GM19025 (cell line): ENCODE measurements around the gene OR2H1.

ENCODE experiments used
- ATAC-seq: cut with Tn5 transposase; IDR thresholded peaks from one replicate; pipeline ENCODE4 v1.9.1; 2021; ENCODE audit warnings: mild to moderate bottlenecking, low read depth, moderate library complexity; ENCODE audit not compliant: unreplicated experiment

OR2H1 gene

GRCh38 chr6:29479560-29479959 lies 22.6 kb downstream of the OR2H1 start:
- no peak for ATAC-seq

- ATAC-seq = no peak
These were observed 26.2 kb downstream of the OR2H1 start for GRCh38 chr6:29483186-29483585.

- no peak for ATAC-seq
These were observed 26.8 kb downstream of the OR2H1 start for GRCh38 chr6:29483735-29484134.

GRCh38 chr6:29486577-29486976 lies 29.6 kb downstream of the OR2H1 start:
- no peak for ATAC-seq

DNA sequence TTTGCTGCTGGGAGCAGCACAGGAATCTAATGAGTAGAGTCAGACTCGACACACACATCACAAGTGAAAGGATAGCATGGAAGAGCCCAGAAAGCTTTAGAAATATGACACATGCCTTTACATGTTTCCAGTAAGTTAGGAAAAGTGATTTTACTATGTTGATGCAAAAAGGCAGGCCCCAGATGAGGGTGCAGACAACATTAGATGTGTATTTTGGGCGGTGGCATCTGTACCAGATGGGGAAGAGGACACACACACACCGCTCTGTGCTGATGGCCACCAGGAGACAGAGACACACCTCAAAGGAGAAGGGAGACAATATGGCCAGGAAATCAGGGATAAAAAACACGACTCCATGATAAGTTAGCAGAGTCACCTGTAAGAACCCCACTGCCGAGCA lies 30.2 kb downstream of the OR2H1 start:
- ATAC-seq = no peak

GRCh38 chr6:29487660-29488059 lies 30.7 kb downstream of the OR2H1 start, which contains the start of gene MAS1L:
Gene MAS1L (minus strand): TSS chr6:29487956. CDS start chr6:29487902, 54 bp downstream.
- ATAC-seq = no peak

GRCh38 chr6:29488874-29489273 lies 31.9 kb downstream of the OR2H1 start:
- ATAC-seq = no peak

GRCh38 chr6:29489286-29489685 lies 32.3 kb downstream of the OR2H1 start:
- no peak for ATAC-seq

- ATAC-seq = no peak
These were observed 33.1 kb downstream of the OR2H1 start for GRCh38 chr6:29490055-29490454.

DNA sequence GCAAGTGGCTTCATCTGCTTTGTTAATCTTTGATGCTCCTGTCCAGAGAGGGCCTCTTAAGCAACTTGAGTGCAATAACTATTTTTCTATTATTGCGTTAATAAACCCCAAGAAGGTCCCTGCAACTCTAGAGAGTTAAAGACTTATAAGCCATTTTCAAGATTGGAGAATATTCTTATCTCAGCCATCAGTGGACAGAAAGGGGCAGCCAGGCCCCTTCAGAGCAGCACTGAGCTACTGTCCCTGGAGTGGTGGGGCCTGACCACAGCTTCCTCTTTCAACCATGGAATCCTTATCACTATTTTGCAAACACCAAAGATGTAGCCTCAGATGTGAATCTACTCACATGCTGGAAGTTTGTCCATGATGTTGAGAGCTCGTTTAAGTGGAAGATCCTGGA lies 33.6 kb downstream of the OR2H1 start:
- ATAC-seq = no peak

GRCh38 chr6:29491574-29491973 lies 34.6 kb downstream of the OR2H1 start:
- ATAC-seq = no peak

DNA sequence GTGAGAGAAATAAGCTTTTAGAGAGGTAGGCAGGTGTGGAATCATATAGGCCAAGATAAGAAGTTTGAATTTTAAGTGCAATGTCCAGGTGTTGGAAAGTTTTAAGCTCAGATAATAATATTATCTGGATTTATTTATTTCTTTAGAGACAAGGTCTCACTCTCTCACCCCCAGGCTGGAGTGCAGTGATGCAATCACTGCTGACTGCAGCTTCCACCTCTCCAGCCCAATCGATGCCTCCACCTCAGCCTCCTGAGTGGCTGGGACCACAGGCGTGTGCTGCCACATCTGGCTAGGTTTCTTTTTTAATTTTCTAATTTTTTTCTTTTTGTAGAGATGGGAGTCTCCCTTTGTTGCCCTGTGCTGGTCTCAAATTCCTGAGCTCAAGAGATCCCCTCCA lies 36.3 kb downstream of the OR2H1 start:
- no peak for ATAC-seq

GRCh38 chr6:29494131-29494530 lies 37.2 kb downstream of the OR2H1 start:
- no peak for ATAC-seq

DNA sequence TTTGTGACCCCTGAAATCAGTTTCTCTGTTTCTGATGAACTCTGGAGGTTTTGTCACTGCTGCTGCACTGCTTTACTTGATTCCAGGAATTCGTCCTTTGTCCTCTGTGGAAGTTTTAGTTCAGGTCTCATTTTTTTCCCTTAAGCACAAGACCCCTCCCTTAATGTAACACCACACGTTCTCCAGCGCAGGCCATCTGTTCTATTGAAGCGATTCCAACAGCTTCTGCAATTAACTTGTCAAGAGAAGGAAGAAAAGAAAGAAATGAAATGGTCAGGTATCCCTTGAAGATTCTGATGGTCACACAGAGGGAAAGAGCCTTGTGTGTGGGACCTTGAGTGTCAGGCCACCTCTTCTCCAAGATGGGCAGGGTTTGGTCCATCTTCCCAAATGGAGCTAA lies 38.6 kb downstream of the OR2H1 start:
- ATAC-seq = no peak

DNA sequence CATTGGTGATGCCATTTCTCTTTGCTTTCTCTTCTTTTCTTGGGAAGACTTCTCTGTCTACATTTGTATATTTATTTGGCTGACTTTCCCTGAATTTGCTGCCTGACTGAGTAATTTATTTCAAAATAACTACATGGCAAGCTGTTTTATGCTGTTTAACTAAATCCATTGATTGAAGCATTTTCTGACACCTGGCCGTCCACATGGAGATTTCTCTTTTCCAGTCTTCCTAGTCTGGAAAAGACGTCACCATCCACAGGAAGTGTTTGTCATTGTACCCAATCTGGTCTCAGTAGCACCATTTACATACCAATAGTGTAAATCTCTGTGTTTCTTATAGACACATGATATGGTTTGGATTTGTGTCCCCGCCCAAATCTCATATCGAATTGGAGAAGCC lies 40.0 kb downstream of the OR2H1 start:
- ATAC-seq = no peak

DNA sequence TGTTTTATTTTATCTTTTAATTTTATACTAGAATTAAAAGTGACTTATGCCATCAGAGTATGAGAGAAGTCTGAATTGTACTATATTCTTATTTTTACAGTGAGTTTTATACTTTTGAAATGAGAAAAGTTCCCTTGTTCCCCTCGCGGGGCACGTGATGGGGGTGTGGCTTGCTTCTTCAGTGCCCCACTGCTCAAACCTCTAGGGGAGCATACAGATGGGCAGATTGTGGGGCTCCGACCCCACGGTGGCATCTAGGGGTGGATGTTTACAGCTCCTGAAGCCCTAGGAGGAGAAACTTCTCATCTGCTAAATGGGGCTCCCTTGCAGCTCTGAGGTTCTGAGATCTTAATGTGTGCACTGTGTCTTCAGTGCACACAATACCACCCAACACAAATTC lies 42.7 kb downstream of the OR2H1 start:
- ATAC-seq = no peak

- ATAC-seq = no peak
These were observed 43.6 kb downstream of the OR2H1 start for GRCh38 chr6:29500594-29500993.

DNA sequence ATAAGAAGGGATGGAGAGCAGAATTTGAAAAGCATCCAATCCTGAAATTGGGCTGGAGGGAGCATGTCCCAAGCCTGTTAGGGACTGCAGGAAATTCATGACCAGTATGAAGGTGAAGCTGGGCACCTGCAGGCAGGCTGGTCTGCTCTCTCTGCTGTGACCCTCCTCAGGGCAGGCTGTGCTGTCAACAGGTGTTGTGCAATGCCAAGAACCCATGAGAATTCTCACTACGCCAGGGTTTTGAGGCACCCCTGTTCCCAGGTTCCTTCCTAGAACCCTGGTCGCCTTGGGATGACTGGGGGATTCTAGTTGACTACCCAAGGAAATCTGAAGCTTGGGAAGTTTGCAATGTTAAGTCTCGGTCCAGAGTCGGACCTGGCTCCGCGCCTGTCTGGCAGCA lies 44.2 kb downstream of the OR2H1 start:
- ATAC-seq = no peak

- no peak for ATAC-seq
These were observed 45.2 kb downstream of the OR2H1 start for GRCh38 chr6:29502181-29502580.

DNA sequence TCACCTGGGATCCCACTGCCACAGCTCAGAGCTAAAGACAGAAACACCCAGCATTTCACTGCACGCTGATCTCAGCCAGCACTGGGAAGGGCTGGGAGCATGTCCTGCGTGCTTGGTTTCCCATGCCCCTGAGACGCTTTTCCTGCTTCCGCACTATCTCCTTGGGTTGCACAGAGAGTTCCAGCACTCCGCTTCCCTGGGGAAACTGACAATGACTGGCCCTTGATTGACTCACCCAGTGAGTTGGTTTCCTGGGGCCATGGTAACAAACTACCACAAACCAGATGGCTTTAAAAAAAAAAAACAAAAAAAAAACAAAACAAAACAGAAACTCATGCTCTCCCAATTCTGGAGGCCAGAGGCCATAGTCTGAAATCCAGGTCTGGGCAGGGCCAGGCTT lies 45.6 kb downstream of the OR2H1 start:
- no peak for ATAC-seq

DNA sequence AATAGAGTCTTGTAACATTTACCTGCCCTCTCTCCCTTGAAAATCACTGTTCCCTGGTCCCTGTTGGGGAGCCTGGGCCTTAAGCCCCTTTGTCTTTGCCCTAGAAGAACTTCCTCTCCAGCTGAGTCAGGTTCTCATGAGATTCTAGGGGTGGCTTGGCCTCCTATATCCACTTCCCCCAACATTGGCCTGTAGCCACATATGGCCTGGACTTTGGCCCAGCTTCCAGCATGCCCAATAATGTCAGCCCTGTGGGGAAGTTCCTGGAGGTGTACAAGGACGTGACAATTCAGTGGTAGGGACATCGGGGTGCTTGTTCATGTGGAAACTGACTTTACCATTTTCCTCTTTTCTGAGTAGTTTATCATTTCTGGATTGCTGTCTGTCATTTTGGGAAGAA lies 48.0 kb downstream of the OR2H1 start:
- no peak for ATAC-seq

- no peak for ATAC-seq
These were observed 48.9 kb downstream of the OR2H1 start for GRCh38 chr6:29505808-29506207.

DNA sequence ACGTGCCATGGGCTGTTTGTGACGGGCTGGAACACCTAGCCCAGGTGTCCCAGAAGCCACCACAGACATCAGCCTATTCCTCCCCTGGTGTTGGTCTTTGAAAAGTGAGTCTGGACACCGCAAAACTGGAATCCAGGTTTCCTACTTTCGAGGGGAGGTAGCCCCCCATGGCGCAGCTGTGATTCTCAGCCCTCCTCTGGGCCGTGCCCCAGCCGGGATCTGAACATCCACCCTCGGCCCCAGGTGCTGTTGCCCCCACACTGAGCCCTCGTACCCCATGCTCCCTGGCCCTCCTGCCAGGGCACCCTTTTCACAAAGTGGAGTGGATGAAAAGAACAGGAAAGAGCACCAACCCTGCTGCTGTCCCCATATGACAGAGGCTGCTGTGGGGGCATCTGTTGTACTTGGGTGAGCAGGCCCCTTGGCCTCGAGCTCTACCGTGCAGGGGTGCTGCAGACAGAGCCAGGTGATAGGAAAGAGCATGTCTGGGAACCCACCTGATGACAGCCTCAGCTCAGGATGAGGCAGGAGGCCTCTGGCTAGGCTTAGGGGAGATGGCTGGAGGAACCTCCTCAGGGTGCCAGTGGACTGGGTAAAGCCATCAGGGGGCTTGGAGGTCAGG lies 49.6 kb downstream of the OR2H1 start:
- ATAC-seq = no peak
